Loucy (cell line): ENCODE measurements around the gene TRIM33.

Experiments used
- H2AFZ ChIP-seq: fragments of 200-600 bp; sonication (generic); 2 replicates; pipeline ENCODE4 v1.6.0; 2016; ENCODE audit warnings: antibody characterized with exemption, mild to moderate bottlenecking, low read length, moderate library complexity
- H3F3A ChIP-seq: fragments of 200-600 bp; 2 replicates; pipeline ENCODE4 v1.6.0; 2016; ENCODE audit warnings: antibody characterized with exemption, low read depth, mild to moderate bottlenecking
- H3K27me3 ChIP-seq: fragments of 200-600 bp; sonication (generic); 2 replicates; pipeline ENCODE4 v1.6.1; 2014; ENCODE audit warnings: low read length, mild to moderate bottlenecking; ENCODE audit not compliant: insufficient read depth, poor library complexity, severe bottlenecking
- H3K36me3 ChIP-seq: fragments of 200-600 bp; sonication (generic); 2 replicates; pipeline ENCODE4 v1.6.1; 2016; ENCODE audit warnings: low read length; ENCODE audit not compliant: insufficient read depth
- H3K4me1 ChIP-seq: fragments of 200-600 bp; sonication (generic); 2 replicates; pipeline ENCODE4 v1.5.1; 2014; ENCODE audit warnings: low read length, mild to moderate bottlenecking; ENCODE audit not compliant: insufficient read depth, poor library complexity, severe bottlenecking
- H3K4me2 ChIP-seq: fragments of 200-600 bp; sonication (generic); 2 replicates; pipeline ENCODE4 v1.6.0; 2014; ENCODE audit warnings: antibody characterized with exemption, low read length, low read depth, mild to moderate bottlenecking; ENCODE audit not compliant: poor library complexity, severe bottlenecking
- H3K4me3 ChIP-seq: fragments of 200-600 bp; sonication (generic); 2 replicates; pipeline ENCODE4 v1.5.1; 2014; ENCODE audit warnings: low read length, mild to moderate bottlenecking, mixed read lengths; ENCODE audit not compliant: poor library complexity, severe bottlenecking
- H3K79me2 ChIP-seq: fragments of 200-600 bp; sonication (generic); 2 replicates; pipeline ENCODE4 v1.6.1; 2014; ENCODE audit warnings: low read length; ENCODE audit not compliant: insufficient read depth
- H3K9ac ChIP-seq: fragments of 200-600 bp; sonication (generic); 2 replicates; pipeline ENCODE4 v1.6.0; 2014; ENCODE audit warnings: mild to moderate bottlenecking, low read depth, low read length, moderate library complexity; ENCODE audit not compliant: poor library complexity, severe bottlenecking
- H3K9me2 ChIP-seq: fragments of 200-600 bp; sonication (generic); replicated peaks from 2 replicates; pipeline ENCODE4 v1.6.1; 2016; ENCODE audit warnings: low read depth, low read length, mixed read lengths
- H3K9me3 ChIP-seq: fragments of 200-600 bp; sonication (generic); 2 replicates; pipeline ENCODE4 v1.6.1; 2014; ENCODE audit warnings: mild to moderate bottlenecking, antibody characterized with exemption, low read length, low read depth; ENCODE audit not compliant: insufficient read depth
- H4K20me1 ChIP-seq: fragments of 200-600 bp; sonication (generic); 2 replicates; pipeline ENCODE4 v1.6.0; 2014; ENCODE audit warnings: antibody characterized with exemption, low read length, mild to moderate bottlenecking; ENCODE audit not compliant: insufficient read depth, poor library complexity, severe bottlenecking
- EZH2phosphoT487 ChIP-seq: fragments of 200-600 bp; IDR thresholded peaks from 2 replicates; pipeline ENCODE4 v1.6.1; 2018; ENCODE audit warnings: antibody characterized with exemption, mild to moderate bottlenecking, moderate library complexity, borderline replicate concordance
- TF ChIP-seq, protein P1 (sequence below): fragments of 200-600 bp; sonication (generic); conservative IDR thresholded peaks from 2 replicates; pipeline ENCODE4 v1.5.1; 2014; ENCODE audit warnings: mild to moderate bottlenecking, antibody characterized with exemption, low read length

Gene TRIM33

DNA sequence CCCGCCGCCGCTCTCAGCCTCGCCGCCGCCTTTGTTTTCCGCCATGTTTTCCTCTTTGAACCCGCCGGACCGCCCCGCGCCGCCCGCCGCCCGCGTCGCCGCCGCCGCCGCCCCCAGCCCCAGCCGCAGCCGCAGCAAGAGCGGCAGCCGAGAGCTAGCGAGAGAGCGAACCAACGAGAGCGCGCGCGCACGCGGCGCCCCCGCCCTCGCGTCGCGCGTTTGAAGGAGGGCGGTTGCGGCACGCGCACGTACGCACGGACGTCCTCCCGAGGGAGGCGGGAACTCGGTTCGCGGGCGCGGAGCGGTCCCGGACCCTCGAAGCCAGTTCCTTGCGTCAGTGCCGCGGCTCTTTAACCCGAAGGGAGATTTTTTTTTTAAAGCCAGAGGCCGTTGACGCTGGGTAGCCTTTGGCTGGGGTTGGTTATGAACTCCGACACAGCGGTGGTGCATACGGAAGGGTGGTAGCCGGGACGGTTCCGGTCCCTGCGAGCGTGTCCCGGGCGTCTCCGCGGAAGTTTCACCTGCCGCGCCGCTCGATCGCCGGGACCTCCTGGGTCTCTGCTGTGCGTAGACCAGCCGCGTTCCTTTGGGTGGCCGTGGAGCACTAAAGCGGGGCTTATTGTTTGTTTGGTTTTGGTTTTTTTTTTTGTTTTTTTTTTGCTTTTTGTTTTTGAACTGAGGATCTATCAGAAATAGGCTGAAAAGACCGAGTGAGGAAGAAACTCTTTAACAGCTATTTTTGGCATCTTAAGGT, at the start of gene TRIM33:
TSS of gene TRIM33 (minus strand) at position 172 of the 754 bp plus-strand sequence. CDS start at position 45, 127 bp downstream.
- H3K9me2 ChIP-seq = no peaks in the 10 kb centered on the region
- H3K4me1 ChIP-seq = peaks cover 43% of the 10 kb centered on the region
- TF ChIP-seq, protein P1, sequence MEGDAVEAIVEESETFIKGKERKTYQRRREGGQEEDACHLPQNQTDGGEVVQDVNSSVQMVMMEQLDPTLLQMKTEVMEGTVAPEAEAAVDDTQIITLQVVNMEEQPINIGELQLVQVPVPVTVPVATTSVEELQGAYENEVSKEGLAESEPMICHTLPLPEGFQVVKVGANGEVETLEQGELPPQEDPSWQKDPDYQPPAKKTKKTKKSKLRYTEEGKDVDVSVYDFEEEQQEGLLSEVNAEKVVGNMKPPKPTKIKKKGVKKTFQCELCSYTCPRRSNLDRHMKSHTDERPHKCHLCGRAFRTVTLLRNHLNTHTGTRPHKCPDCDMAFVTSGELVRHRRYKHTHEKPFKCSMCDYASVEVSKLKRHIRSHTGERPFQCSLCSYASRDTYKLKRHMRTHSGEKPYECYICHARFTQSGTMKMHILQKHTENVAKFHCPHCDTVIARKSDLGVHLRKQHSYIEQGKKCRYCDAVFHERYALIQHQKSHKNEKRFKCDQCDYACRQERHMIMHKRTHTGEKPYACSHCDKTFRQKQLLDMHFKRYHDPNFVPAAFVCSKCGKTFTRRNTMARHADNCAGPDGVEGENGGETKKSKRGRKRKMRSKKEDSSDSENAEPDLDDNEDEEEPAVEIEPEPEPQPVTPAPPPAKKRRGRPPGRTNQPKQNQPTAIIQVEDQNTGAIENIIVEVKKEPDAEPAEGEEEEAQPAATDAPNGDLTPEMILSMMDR = no peak
- TF ChIP-seq EZH2phosphoT487 = no peak
- peak within 1 kb of the TSS; percentile 86 for H3K9ac ChIP-seq
- peak within 1 kb of the TSS; percentile 77 for H3K4me3 ChIP-seq
- H3F3A ChIP-seq = no peaks in the 10 kb centered on the region; the same call in 1 of the 2 replicates
- peaks cover 48% of the 10 kb centered on the region for H4K20me1 ChIP-seq
- no peaks in the 10 kb centered on the region for H3K36me3 ChIP-seq
- peaks cover 58% of the 10 kb centered on the region for H3K79me2 ChIP-seq
- H2AFZ ChIP-seq = peak within 1 kb of the TSS; percentile 86
- peak within 1 kb of the TSS; percentile 95 for H3K4me2 ChIP-seq
- H3K9me3 ChIP-seq = no peaks in the 10 kb centered on the region
- H3K27me3 ChIP-seq = no peaks in the 10 kb centered on the region

DNA sequence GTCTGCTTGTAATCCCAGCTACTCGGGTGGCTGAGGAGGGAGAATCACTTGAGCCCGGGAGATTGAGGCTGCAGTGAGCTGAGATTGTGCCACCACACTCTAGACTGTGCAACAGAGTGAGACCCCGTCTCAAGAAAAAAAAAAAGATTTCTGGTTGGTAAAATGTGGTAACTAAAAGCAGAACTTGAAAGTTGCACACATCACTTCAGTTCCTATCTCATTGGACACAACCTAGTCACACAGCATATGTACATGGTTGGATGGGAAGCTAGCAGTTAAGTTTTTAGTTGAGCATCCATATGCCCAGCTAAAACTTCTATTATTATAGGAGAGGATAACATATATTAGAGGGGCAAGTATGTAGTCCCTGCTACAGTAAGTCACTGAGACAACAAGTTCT, 48.4 kb upstream of the TRIM33 start:
- H3K4me3 ChIP-seq = no peak overlapping the region
- H3K4me2 ChIP-seq = no peak overlapping the region
- no peaks in the 10 kb centered on the region for H3K27me3 ChIP-seq
- no peaks in the 10 kb centered on the region for H3K79me2 ChIP-seq
- H3K9me3 ChIP-seq = no peaks in the 10 kb centered on the region
- no peak overlapping the region for H2AFZ ChIP-seq
- no peaks in the 10 kb centered on the region for H3F3A ChIP-seq
- TF ChIP-seq, protein P1 = no peak
- H3K4me1 ChIP-seq = no peaks in the 10 kb centered on the region
- H4K20me1 ChIP-seq = no peaks in the 10 kb centered on the region
- H3K36me3 ChIP-seq = no peaks in the 10 kb centered on the region
- no peak overlapping the region for H3K9ac ChIP-seq
- no peaks in the 10 kb centered on the region for H3K9me2 ChIP-seq

DNA sequence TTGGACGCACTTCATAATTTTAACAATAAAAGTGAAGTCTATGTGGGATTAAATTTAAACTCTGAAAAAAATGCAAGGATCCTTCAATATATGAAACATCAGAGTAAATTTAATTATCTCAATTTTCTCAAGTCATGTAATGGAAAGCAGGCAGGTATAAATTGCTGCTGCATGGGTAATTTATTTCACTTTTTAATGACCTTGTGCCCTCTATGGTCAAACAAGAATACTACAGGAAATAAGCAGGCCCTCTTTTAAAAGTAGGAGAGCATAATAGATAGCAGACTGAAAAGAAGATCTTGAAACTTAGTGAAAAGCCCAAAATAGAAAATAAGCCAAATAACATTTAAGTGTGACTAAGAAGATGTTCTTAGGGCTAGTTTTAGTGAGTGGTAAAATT, 47.5 kb upstream of the TRIM33 start:
- no peak for TF ChIP-seq EZH2phosphoT487
- TF ChIP-seq, protein P1 = peak; percentile 72
- H2AFZ ChIP-seq = no peak overlapping the region
- no peaks in the 10 kb centered on the region for H3K9me2 ChIP-seq
- no peaks in the 10 kb centered on the region for H3K27me3 ChIP-seq
- H3K9me3 ChIP-seq = no peaks in the 10 kb centered on the region
- no peaks in the 10 kb centered on the region for H3K4me1 ChIP-seq
- no peaks in the 10 kb centered on the region for H3K79me2 ChIP-seq
- H3K4me3 ChIP-seq = no peak overlapping the region
- H3K4me2 ChIP-seq = no peak overlapping the region
- H3K36me3 ChIP-seq = no peaks in the 10 kb centered on the region
- H4K20me1 ChIP-seq = no peaks in the 10 kb centered on the region
- H3F3A ChIP-seq = no peaks in the 10 kb centered on the region
- H3K9ac ChIP-seq = no peak overlapping the region
